Fibroblast of mammary gland (primary cell): ENCODE data around the gene BRD1.

ENCODE experiments used
- DNase-seq: peaks from one replicate; pipeline ENCODE4 v3.0.0-alpha.2; 2010; ENCODE audit warnings: low read depth
- H3K4me3 ChIP-seq: 2 replicates; pipeline ENCODE4 v1.5.1; 2011; ENCODE audit warnings: low read depth, mild to moderate bottlenecking, low read length, moderate library complexity; ENCODE audit not compliant: control insufficient read depth
- CTCF ChIP-seq: conservative IDR thresholded peaks from 2 replicates; pipeline ENCODE4 v1.5.1; 2011; ENCODE audit warnings: low read depth, low read length, inconsistent platforms; ENCODE audit not compliant: control insufficient read depth, insufficient read depth

Gene BRD1

DNA sequence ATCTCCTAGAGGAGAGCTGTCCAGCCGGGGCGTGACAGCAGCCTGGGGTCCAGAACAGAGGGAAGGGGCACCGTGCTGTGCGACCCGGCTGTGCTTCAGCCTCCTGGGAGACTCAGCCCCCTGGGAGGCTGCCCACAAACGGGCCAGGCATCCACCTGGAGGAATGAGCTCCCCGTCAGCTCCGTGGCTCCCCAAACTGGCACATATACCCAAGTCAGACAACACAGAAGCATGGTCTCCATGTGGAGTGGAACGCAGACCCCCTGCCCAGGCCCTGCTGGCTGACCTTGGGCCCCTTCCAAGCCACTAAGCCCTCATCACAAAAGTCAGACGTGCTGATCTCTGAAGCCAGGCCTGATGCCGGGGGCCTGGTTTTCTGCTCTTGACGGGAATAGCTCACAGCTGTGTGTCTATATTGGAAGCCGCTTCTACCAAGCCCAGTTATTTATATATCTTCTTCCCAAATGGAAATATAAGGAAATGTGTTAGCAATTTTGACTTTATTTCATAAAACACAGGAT lies 91.7 kb downstream of the BRD1 start:
- no peak overlapping the region for H3K4me3 ChIP-seq
- DNase-seq = no peak
- TF ChIP-seq CTCF = no peak

DNA sequence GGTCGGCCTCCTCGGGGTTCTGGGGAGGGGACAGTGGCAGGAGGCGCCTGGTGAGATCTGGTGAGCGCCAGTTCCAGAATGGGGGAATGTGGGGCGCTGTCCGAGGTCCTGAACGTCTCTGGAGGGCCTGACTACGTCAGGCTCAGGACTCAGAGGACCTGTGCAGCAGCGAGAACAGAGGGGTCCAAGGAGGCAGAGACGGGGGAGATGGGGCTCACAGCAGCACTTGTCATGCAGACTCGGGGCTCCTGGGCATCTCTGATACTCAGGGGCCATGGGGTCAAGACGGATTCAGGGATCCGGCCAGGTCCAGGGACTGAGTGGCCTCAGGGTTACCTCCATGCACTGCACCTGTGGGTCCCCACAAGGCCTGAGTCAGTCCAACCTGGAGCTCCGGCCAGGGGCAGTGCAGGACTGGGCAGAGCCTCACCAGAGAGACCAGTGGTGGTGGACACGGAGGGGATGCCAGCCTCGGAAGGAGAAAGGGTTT lies 92.2 kb downstream of the BRD1 start:
- DNase-seq = no peak

GRCh38 chr22:49734882-49735281 lies 92.8 kb downstream of the BRD1 start:
- no peak for TF ChIP-seq CTCF
- H3K4me3 ChIP-seq = no peak overlapping the region
- DNase-seq = no peak

More for the DNA sequence above, 92.2 kb downstream of the BRD1 start:
- H3K4me3 ChIP-seq = no peak overlapping the region
- no peak for TF ChIP-seq CTCF

DNA sequence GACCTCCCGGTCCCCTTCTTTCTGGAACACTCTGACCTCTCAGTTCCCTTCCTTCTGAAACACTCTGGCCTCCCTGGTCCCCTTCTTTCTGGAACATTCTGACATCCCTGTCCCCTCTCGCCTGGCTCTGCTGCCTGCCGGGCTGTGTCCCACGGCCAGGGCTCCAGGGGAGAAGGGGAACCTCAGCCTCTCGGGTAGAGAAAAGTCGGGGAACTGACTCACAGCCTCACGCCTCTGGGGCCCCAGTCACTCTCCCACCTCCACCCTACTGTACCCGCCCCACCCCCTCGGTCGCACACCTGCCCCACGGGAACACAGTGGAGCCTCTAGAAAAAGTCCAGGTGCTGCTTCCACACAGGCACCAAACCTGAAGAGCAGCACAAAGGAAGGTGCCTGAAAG lies 93.3 kb downstream of the BRD1 start:
- no peak for TF ChIP-seq CTCF
- no peak for DNase-seq
- no peak overlapping the region for H3K4me3 ChIP-seq

- H3K4me3 ChIP-seq = no peak overlapping the region
- no peak for DNase-seq
- no peak for TF ChIP-seq CTCF
These were observed 94.0 kb downstream of the BRD1 start for GRCh38 chr22:49733631-49734030.

- no peak overlapping the region for H3K4me3 ChIP-seq
- DNase-seq = no peak
- no peak for TF ChIP-seq CTCF
These were observed 97.0 kb downstream of the BRD1 start for GRCh38 chr22:49730656-49731055.
